HFFc6 (cell line): ENCODE measurements around the gene RNF111. TPM values are rescaled to one million over a fixed set of nuclear protein-coding genes. Genes with fewer than 3 reads are reported as not detected.

Experiments used
- DNase-seq: peaks from one replicate; pipeline ENCODE4 v3.0.0-alpha.2; 2018
- H3K27ac Mint-ChIP-seq: 2 replicates; pipeline ENCODE4 v1.8.0; 2020; ENCODE audit warnings: mild to moderate bottlenecking, mixed read lengths
- H3K27me3 Mint-ChIP-seq: 2 replicates; pipeline ENCODE4 v1.8.0; 2021; ENCODE audit warnings: mild to moderate bottlenecking, moderate library complexity, mixed read lengths; ENCODE audit not compliant: insufficient read depth
- H3K36me3 Mint-ChIP-seq: 2 replicates; pipeline ENCODE4 v1.8.0; 2021; ENCODE audit warnings: low read depth, mixed read lengths
- H3K4me1 Mint-ChIP-seq: 2 replicates; pipeline ENCODE4 v1.8.0; 2020; ENCODE audit warnings: low read depth, mixed read lengths
- H3K4me3 Mint-ChIP-seq: 2 replicates; pipeline ENCODE4 v1.8.0; 2020; ENCODE audit warnings: mild to moderate bottlenecking, moderate library complexity, mixed read lengths
- H3K9me3 Mint-ChIP-seq: 2 replicates; pipeline ENCODE4 v1.8.0; 2020; ENCODE audit warnings: mild to moderate bottlenecking, mixed read lengths
- total RNA-seq, 6 experiments: library from RNA; stranded (reverse); fragmentation: NEBNext Ultra II Directional; extraction: Animal tissue kit (Norgen Biotek cat#: 25700); gene quantifications; 2 replicates in 1 of 6; 3 replicates in 5 of 6; pipeline ENCODE4 v1.2.3, GENCODE V29; 2021
- TF ChIP-seq, protein P1 (sequence below): fragments of 200-600 bp; sonication (generic); IDR thresholded peaks from 2 replicates; pipeline ENCODE4 v1.5.0; 2021; ENCODE audit warnings: antibody characterized with exemption, mild to moderate bottlenecking

Gene RNF111
- total RNA-seq, 6 experiments from 2014 or later: 29.1 to 32.7 (median 32.4) TPM

DNA sequence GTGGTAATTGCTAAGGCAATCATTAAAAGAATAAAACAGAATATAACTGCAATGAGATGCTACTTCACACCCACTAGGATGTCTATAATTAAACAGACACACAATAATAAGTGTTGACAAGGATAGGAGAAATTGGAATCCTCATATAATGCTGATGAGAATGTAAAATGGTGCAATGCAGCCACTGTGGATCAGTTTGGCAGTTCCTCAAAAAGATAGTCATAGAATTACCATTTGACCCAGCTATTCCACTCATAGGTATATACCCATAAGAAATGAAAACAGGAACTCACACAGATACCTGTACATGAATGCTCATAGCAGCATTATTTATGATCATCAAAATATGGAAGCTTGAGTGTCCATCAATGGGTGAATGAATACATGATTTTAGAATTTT is 9.6 kb upstream of the RNF111 start:
- no peaks in the 10 kb centered on the region for H3K9me3 Mint-ChIP-seq
- no peaks in the 10 kb centered on the region; the same call in none of the 2 replicates for H3K27me3 Mint-ChIP-seq
- no peaks in the 10 kb centered on the region for H3K36me3 Mint-ChIP-seq
- TF ChIP-seq, protein P1, sequence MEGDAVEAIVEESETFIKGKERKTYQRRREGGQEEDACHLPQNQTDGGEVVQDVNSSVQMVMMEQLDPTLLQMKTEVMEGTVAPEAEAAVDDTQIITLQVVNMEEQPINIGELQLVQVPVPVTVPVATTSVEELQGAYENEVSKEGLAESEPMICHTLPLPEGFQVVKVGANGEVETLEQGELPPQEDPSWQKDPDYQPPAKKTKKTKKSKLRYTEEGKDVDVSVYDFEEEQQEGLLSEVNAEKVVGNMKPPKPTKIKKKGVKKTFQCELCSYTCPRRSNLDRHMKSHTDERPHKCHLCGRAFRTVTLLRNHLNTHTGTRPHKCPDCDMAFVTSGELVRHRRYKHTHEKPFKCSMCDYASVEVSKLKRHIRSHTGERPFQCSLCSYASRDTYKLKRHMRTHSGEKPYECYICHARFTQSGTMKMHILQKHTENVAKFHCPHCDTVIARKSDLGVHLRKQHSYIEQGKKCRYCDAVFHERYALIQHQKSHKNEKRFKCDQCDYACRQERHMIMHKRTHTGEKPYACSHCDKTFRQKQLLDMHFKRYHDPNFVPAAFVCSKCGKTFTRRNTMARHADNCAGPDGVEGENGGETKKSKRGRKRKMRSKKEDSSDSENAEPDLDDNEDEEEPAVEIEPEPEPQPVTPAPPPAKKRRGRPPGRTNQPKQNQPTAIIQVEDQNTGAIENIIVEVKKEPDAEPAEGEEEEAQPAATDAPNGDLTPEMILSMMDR: no peak
- H3K4me1 Mint-ChIP-seq: peaks cover 30% of the 10 kb centered on the region
- H3K27ac Mint-ChIP-seq: no peak overlapping the region
- no peak for DNase-seq
- no peak overlapping the region for H3K4me3 Mint-ChIP-seq

GRCh38 chr15:58980351-58980939 is 7.0 kb upstream of the RNF111 start:
- TF ChIP-seq, protein P1: peak; percentile 80
- H3K27me3 Mint-ChIP-seq: no peaks in the 10 kb centered on the region; the same call in none of the 2 replicates
- no peak overlapping the region for H3K27ac Mint-ChIP-seq
- peaks cover 35% of the 10 kb centered on the region for H3K4me1 Mint-ChIP-seq
- H3K9me3 Mint-ChIP-seq: no peaks in the 10 kb centered on the region
- H3K4me3 Mint-ChIP-seq: no peak overlapping the region; the same call in 1 of the 2 replicates
- DNase-seq: peak; percentile 11
- no peaks in the 10 kb centered on the region for H3K36me3 Mint-ChIP-seq

DNA sequence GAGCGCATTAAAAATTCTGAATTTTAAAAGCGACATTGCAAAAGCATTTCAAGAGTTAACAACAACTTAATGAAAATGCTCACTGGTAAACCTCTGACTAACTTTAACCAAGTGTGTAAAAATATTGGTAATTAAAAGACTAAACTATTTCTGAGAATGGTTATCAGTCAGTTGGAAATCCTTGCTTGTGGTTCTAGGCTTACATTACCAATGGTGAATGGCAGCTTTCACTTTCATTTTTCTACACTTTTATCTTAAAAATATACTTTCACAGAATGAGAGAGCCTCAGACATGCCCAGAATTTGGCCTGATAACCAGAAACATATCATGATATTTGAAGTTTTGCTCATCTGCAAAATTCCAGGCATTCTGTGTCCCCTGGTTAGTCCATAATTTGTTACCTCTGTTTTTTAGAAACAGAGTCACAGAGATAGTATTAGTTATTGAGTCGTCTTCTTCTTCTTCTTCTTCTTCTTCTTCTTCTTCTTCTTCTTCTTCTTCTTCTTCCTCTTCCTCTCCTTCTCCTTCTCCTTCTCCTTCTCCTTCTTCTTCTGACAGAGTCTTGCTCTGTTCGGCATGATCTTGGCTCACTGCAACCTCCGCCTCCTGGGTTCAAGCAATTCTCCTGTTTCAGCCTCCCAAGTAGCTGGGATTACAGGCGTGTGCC is 5.5 kb upstream of the RNF111 start:
- Mint-ChIP-seq H3K27ac (no peak overlapping the region), H3K36me3 (no peaks in the 10 kb centered on the region), H3K9me3 (no peaks in the 10 kb centered on the region), H3K4me3 (peak overlapping the region; percentile 67), H3K27me3 (no peaks in the 10 kb centered on the region; the same call in none of the 2 replicates), H3K4me1 (peaks cover 31% of the 10 kb centered on the region)
- TF ChIP-seq, protein P1: no peak
- no peak for DNase-seq

DNA sequence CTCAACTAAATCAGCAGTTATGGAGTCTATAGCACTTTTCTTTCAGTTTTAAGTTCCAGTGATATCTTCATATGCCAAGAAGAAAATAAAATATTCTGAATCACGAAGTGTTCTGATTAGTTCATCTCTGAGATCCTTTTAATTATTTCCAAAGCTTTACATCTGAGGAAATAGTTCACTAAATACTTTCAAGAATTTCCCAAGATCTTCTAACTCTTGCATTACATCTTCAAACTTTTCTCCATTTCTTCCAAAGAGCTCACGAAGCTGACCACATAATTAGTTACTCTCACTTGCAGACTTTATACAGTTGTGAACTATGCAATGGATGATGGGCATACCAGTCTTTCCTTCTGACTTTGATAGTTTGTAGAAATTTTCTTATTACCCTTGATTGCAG is 4.2 kb upstream of the RNF111 start:
- H3K4me1 Mint-ChIP-seq: peaks cover 35% of the 10 kb centered on the region
- TF ChIP-seq, protein P1: no peak
- H3K27me3 Mint-ChIP-seq: no peaks in the 10 kb centered on the region; the same call in none of the 2 replicates
- H3K36me3 Mint-ChIP-seq: no peaks in the 10 kb centered on the region
- peak overlapping the region; percentile 34; the same call in 1 of the 2 replicates for H3K4me3 Mint-ChIP-seq
- no peaks in the 10 kb centered on the region for H3K9me3 Mint-ChIP-seq
- H3K27ac Mint-ChIP-seq: no peak overlapping the region
- DNase-seq: no peak

- Mint-ChIP-seq H3K4me1 (peaks cover 41% of the 10 kb centered on the region), H3K36me3 (0 out of 2 replicates have a peak, but pooled peaks cover 7% of the 10 kb centered on the region), H3K27ac (no peak overlapping the region), H3K27me3 (no peaks in the 10 kb centered on the region; the same call in none of the 2 replicates), H3K9me3 (no peaks in the 10 kb centered on the region), H3K4me3 (no peak overlapping the region)
- TF ChIP-seq, protein P1: no peak
- DNase-seq: no peak
Observed at GRCh38 chr15:58985443-58985842, 2.0 kb upstream of the RNF111 start.
